Smooth muscle cell (in vitro differentiated cells): ENCODE measurements around the gene NKX2-8. TPM values are rescaled to one million over a fixed set of nuclear protein-coding genes. Genes with fewer than 3 reads are reported as not detected.

Source experiments
- DNase-seq: peaks from one replicate; lab custom pipeline; 2025; ENCODE audit not compliant: unreplicated experiment; lab: John Stamatoyannopoulos, UW
- H2AFZ ChIP-seq: fragments of 200-600 bp; sonication (generic); 2 replicates; pipeline ENCODE4 v1.6.0; 2016; ENCODE audit warnings: antibody characterized with exemption, low read depth, mild to moderate bottlenecking
- H3F3A ChIP-seq: fragments of 200-600 bp; sonication (generic); 2 replicates; pipeline ENCODE4 v1.6.0; 2017; ENCODE audit warnings: antibody characterized with exemption, low read depth
- H3K27ac ChIP-seq: fragments of 200-600 bp; sonication (generic); 2 replicates; pipeline ENCODE4 v1.5.1; 2016; ENCODE audit warnings: low read depth, mild to moderate bottlenecking
- H3K27me3 ChIP-seq: fragments of 200-600 bp; sonication (generic); 2 replicates; pipeline ENCODE4 v1.6.1; 2016; ENCODE audit warnings: low read depth, mild to moderate bottlenecking
- H3K36me3 ChIP-seq: fragments of 200-600 bp; sonication (generic); 2 replicates; pipeline ENCODE4 v1.5.1; 2016; ENCODE audit warnings: low read depth
- H3K4me1 ChIP-seq: fragments of 200-600 bp; sonication (generic); 2 replicates; pipeline ENCODE4 v1.5.1; 2016; ENCODE audit warnings: low read depth
- H3K4me2 ChIP-seq: fragments of 200-600 bp; sonication (generic); 2 replicates; pipeline ENCODE4 v1.6.0; 2016; ENCODE audit warnings: mild to moderate bottlenecking
- H3K4me3 ChIP-seq: fragments of 200-600 bp; sonication (generic); 2 replicates; pipeline ENCODE4 v1.5.1; 2016; ENCODE audit warnings: mild to moderate bottlenecking
- H3K79me2 ChIP-seq: fragments of 200-600 bp; sonication (generic); 2 replicates; pipeline ENCODE4 v1.6.0; 2016; ENCODE audit warnings: low read depth, mild to moderate bottlenecking
- H3K9ac ChIP-seq: fragments of 200-600 bp; sonication (generic); 2 replicates; pipeline ENCODE4 v1.6.0; 2016; ENCODE audit warnings: low read depth
- H3K9me3 ChIP-seq: fragments of 200-600 bp; sonication (generic); replicated peaks from 2 replicates; pipeline ENCODE4 v1.5.1; 2016; ENCODE audit warnings: low read depth
- H4K20me1 ChIP-seq: fragments of 200-600 bp; sonication (generic); 2 replicates; pipeline ENCODE4 v1.6.0; 2016; ENCODE audit warnings: low read depth
- CTCF ChIP-seq: fragments of 200-600 bp; sonication (generic); IDR thresholded peaks from 2 replicates; pipeline ENCODE4 v1.5.1; 2017; ENCODE audit warnings: borderline replicate concordance, mild to moderate bottlenecking, antibody characterized with exemption; ENCODE audit not compliant: insufficient read depth, poor library complexity, severe bottlenecking
- whole genome bisulfite sequencing: methylation state at CpG from one replicate; pipeline ENCODE4 v1.1.7; 2016; ENCODE audit warnings: low lambda C conversion rate; 5-methylcytosine and 5-hydroxymethylcytosine counted together
- polyA plus RNA-seq: library from polyadenylated mRNA; unstranded; fragments of >200 nt; fragmentation: Nextera tagmentation; extraction: Ambion mirVana; gene quantifications from 2 replicates; pipeline ENCODE4 v1.2.1, GENCODE V29; 2016
- total RNA-seq: library from RNA; depleted of rRNA; stranded (reverse); fragments of >200 nt; gene quantifications from 2 replicates; pipeline ENCODE4 v1.2.3, GENCODE V29; 2014

NKX2-8 gene
- total and polyA plus RNA-seq, 2 experiments from 2014 or later: not detected

DNA sequence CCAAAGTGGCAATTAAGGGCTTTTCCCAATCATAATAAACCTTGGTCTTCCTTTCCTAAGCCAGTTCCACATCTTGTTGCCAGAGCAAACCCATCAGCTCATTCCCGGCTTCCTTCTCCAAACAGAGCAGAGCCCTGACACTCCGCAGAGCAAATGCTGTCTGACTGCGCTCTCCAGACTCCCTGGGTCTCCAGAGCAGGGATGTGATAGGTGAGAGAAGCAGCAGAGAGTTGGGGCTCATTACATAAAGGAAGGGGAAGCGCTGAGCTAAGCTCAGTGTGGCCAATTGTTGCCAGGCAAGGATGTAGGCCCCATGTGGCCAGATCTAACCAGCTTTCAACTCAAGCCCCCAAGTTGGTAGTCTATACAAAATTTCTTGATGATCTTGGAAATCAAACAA, 43.0 kb upstream of the NKX2-8 start:
- no peak for TF ChIP-seq CTCF
- DNase-seq: no peak

GRCh38 chr14:36625014-36625413, 42.6 kb upstream of the NKX2-8 start:
- no peak overlapping the region for H3K9ac ChIP-seq
- H3K4me1 ChIP-seq: no peaks in the 10 kb centered on the region
- WGBS: 87% methylated on average over 1 of the region's 1 CpG
- H3K4me3 ChIP-seq: no peak overlapping the region
- no peak overlapping the region for H2AFZ ChIP-seq
- no peak for TF ChIP-seq CTCF
- no peaks in the 10 kb centered on the region for H3K79me2 ChIP-seq
- no peaks in the 10 kb centered on the region for H3K36me3 ChIP-seq
- DNase-seq: no peak
- H3F3A ChIP-seq: no peaks in the 10 kb centered on the region
- H4K20me1 ChIP-seq: no peaks in the 10 kb centered on the region
- no peak overlapping the region for H3K4me2 ChIP-seq
- H3K9me3 ChIP-seq: no peaks in the 10 kb centered on the region
- H3K27ac ChIP-seq: no peak overlapping the region
- peaks cover 23% of the 10 kb centered on the region for H3K27me3 ChIP-seq

More for the DNA sequence above, 43.0 kb upstream of the NKX2-8 start:
- Histone ChIP-seq H3K27me3 (peaks cover 23% of the 10 kb centered on the region), H3K9ac (no peak overlapping the region), H3K4me1 (no peaks in the 10 kb centered on the region), H4K20me1 (no peaks in the 10 kb centered on the region), H3K4me2 (no peak overlapping the region), H3K9me3 (no peaks in the 10 kb centered on the region), H3K79me2 (no peaks in the 10 kb centered on the region), H2AFZ (no peak overlapping the region), H3F3A (no peaks in the 10 kb centered on the region), H3K27ac (no peak overlapping the region), H3K4me3 (no peak overlapping the region), H3K36me3 (no peaks in the 10 kb centered on the region)
- WGBS: 84% methylated on average over 4 of the region's 4 CpGs

- 75% methylated on average over 2 of the region's 2 CpGs for WGBS
These were observed 37.4 kb upstream of the NKX2-8 start for GRCh38 chr14:36619853-36620252.

More at GRCh38 chr14:36619853-36620252, 37.4 kb upstream of the NKX2-8 start:
- Histone ChIP-seq H3K36me3 (no peaks in the 10 kb centered on the region), H3K27ac (no peak overlapping the region), H3K27me3 (peaks cover 3% of the 10 kb centered on the region), H3F3A (no peaks in the 10 kb centered on the region), H3K4me1 (no peaks in the 10 kb centered on the region), H4K20me1 (no peaks in the 10 kb centered on the region), H3K4me2 (no peak overlapping the region), H3K9ac (no peak overlapping the region), H3K9me3 (no peaks in the 10 kb centered on the region), H3K79me2 (no peaks in the 10 kb centered on the region), H2AFZ (no peak overlapping the region), H3K4me3 (no peak overlapping the region)
- no peak for TF ChIP-seq CTCF
- no peak for DNase-seq
